Nephron progenitor cell (in vitro differentiated cells): ENCODE data around the gene WAS.

Source experiments
- DNase-seq: peaks from one replicate; pipeline ENCODE4 v3.0.0; 2021
- H3K27ac Mint-ChIP-seq: 2 replicates; pipeline ENCODE4 v1.8.0; 2021; ENCODE audit warnings: mild to moderate bottlenecking, moderate library complexity, mixed read lengths
- H3K27me3 Mint-ChIP-seq: 2 replicates; pipeline ENCODE4 v1.8.0; 2021; ENCODE audit warnings: mild to moderate bottlenecking, low read depth, mixed read lengths; ENCODE audit not compliant: poor library complexity
- H3K36me3 Mint-ChIP-seq: 2 replicates; pipeline ENCODE4 v1.8.0; 2021; ENCODE audit warnings: low read depth, mixed read lengths
- H3K4me1 Mint-ChIP-seq: 2 replicates; pipeline ENCODE4 v1.8.0; 2021; ENCODE audit warnings: mixed read lengths
- H3K4me3 Mint-ChIP-seq: 2 replicates; pipeline ENCODE4 v1.8.0; 2021; ENCODE audit warnings: mild to moderate bottlenecking, moderate library complexity, mixed read lengths
- H3K9me3 Mint-ChIP-seq: 2 replicates; pipeline ENCODE4 v1.8.0; 2021; ENCODE audit warnings: mild to moderate bottlenecking, moderate library complexity, mixed read lengths
- CTCF ChIP-seq: fragments of 200-600 bp; sonication (generic); IDR thresholded peaks from 2 replicates; pipeline ENCODE4 v1.5.0; 2021; ENCODE audit warnings: antibody characterized with exemption

WAS gene

GRCh38 chrX:48703642-48704481 is 20.3 kb downstream of the WAS start:
- DNase-seq, result no peak
- no peak overlapping the region for H3K4me3 Mint-ChIP-seq
- no peaks in the 10 kb centered on the region for H3K4me1 Mint-ChIP-seq
- TF ChIP-seq CTCF, result no peak
- peaks cover 67% of the 10 kb centered on the region for H3K9me3 Mint-ChIP-seq
- H3K36me3 Mint-ChIP-seq, result peaks cover 11% of the 10 kb centered on the region
- H3K27ac Mint-ChIP-seq, result no peak overlapping the region
- peaks cover 3% of the 10 kb centered on the region for H3K27me3 Mint-ChIP-seq

DNA sequence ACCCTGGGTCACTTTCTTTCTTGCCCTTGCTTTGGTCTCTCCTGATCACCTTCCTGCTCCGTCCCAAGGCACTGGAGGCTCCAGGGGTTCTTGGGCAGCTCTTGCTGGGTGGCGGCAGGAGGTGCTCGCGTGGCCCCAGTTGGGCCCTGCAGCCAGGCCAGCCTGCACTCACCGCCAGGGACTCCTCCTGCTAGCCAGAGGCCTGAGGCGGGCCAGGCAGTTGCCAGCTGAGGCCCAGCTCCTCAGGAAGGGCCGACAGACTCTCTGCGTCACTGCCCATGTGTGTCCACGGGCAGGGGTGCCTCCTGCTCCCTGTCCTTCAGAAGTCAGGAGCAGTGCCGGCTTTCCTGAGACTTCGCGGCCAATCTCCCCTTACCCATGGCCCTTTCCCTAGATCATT is 22.3 kb downstream of the WAS start:
- Mint-ChIP-seq H3K4me3 (no peak overlapping the region), H3K27ac (peak overlapping the region; percentile 77), H3K4me1 (no peaks in the 10 kb centered on the region), H3K9me3 (peaks cover 64% of the 10 kb centered on the region), H3K36me3 (peaks cover 10% of the 10 kb centered on the region), H3K27me3 (peaks cover 3% of the 10 kb centered on the region)
- no peak for DNase-seq
- no peak for TF ChIP-seq CTCF

DNA sequence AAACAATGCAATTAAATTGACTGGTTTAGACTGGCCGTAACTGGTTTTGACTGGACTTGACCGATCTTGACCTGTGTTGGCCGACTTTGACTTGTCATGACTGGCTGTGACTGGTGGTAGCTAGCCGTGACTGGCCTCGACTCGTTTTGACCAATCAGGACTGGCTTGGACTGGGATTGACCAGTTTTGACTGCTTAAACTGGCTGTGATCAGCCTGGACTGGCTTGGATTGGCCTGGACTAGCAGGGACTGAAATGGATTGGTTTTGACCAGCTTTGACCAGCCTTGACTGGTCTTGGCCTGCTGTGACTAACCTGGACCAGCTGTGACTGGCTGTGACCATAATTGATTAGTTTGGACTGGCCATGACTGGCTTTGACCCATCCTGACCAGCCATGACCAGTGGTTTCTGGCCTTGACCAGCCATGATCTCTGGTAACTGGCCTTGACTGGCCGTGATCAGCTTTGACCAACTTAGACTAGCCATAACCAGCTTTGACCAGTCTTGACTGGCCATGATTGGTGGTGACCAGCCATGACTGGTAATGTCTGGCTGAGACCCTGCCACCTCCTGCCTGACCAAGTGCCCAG is 26.0 kb downstream of the WAS start:
- peaks cover 10% of the 10 kb centered on the region for H3K36me3 Mint-ChIP-seq
- DNase-seq, result no peak
- H3K27me3 Mint-ChIP-seq, result no peaks in the 10 kb centered on the region
- TF ChIP-seq CTCF, result no peak
- H3K27ac Mint-ChIP-seq, result peak overlapping the region; percentile 73
- H3K4me3 Mint-ChIP-seq, result no peak overlapping the region
- peaks cover 7% of the 10 kb centered on the region for H3K4me1 Mint-ChIP-seq
- H3K9me3 Mint-ChIP-seq, result peaks cover 73% of the 10 kb centered on the region

DNA sequence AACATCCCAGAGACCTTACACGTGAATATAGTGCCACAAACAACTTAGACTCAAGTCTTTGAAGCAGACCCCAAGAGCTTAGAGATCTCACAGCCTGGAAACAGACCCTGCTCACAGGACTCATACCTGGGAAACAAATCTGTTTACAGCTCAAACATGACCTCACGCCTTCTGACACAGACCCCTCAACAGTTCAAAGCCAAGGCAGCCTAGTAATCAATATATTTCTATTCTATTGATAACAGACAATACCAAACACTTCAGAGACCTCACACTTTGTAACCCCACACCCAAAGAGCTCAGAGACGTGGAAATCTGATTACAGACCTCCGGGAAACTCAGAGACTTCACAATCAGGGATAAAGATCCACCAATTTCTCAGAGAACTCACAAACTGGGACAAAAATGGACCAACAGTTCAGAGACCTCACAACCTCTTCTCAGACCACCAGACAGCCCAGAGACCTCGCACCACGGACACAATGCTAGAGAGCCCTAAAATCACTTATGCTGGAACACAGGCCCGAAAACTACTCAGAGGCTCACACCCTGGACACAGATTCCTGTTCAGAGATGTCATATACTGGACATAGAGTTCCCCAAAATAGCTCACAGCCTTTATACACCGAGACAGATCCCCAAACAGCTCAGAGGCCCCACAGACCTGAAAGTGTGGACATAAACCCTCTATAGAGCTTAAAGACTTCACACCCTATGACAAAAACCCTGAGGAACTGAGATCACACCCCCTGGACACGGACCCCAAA is 27.7 kb downstream of the WAS start:
- Mint-ChIP-seq H3K4me1 (peaks cover 11% of the 10 kb centered on the region), H3K36me3 (peaks cover 10% of the 10 kb centered on the region), H3K9me3 (peaks cover 78% of the 10 kb centered on the region), H3K4me3 (no peak overlapping the region), H3K27ac (no peak overlapping the region), H3K27me3 (no peaks in the 10 kb centered on the region)
- DNase-seq, result no peak
- TF ChIP-seq CTCF, result no peak

DNA sequence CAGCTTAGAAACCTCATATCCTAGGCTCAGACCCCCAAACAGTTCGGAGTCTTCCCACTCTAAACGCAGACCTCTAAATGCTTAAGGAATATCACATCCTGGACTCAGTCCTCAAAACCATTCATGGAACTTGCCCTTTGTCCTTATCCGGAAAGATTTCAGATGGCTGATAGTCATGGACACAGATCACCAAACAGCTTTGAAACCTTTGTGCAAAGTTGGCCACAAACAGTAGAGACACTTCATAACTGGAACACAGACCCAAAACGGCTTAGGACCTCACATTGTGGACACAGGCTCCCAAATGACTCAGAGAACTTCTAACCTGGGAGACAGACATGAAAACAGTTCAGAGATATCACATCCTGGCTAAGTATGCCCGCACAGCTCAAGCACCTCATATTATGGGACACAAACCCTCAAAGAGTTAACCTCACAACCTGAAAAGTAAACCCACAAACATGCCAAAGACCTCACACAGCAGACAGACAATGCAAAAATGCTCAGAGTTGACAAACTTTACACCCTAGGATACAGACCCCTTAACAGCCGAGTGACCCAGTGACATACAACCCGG is 28.4 kb downstream of the WAS start:
- Mint-ChIP-seq H3K36me3 (peaks cover 10% of the 10 kb centered on the region), H3K9me3 (peaks cover 75% of the 10 kb centered on the region), H3K4me3 (no peak overlapping the region), H3K27me3 (no peaks in the 10 kb centered on the region), H3K27ac (no peak overlapping the region), H3K4me1 (peaks cover 11% of the 10 kb centered on the region)
- TF ChIP-seq CTCF, result no peak
- DNase-seq, result no peak
